GM19239 (cell line): ENCODE results near the gene WDR5B.
"Not testable (repeated sequence)": the region's sequence is repeated elsewhere in the genome, so short reads cannot be mapped to it uniquely, and the experiment has no call there.

Experiments used
- DNase-seq: peaks from one replicate; pipeline ENCODE4 v3.0.0; 2011; ENCODE audit warnings: low spot score; ENCODE audit not compliant: insufficient read length
- FAIRE-seq: peaks from 2 replicates; lab custom pipeline; 2011; peaks lifted over from hg19 to GRCh38; lab: Jason Lieb, UNC

The WDR5B gene

DNA sequence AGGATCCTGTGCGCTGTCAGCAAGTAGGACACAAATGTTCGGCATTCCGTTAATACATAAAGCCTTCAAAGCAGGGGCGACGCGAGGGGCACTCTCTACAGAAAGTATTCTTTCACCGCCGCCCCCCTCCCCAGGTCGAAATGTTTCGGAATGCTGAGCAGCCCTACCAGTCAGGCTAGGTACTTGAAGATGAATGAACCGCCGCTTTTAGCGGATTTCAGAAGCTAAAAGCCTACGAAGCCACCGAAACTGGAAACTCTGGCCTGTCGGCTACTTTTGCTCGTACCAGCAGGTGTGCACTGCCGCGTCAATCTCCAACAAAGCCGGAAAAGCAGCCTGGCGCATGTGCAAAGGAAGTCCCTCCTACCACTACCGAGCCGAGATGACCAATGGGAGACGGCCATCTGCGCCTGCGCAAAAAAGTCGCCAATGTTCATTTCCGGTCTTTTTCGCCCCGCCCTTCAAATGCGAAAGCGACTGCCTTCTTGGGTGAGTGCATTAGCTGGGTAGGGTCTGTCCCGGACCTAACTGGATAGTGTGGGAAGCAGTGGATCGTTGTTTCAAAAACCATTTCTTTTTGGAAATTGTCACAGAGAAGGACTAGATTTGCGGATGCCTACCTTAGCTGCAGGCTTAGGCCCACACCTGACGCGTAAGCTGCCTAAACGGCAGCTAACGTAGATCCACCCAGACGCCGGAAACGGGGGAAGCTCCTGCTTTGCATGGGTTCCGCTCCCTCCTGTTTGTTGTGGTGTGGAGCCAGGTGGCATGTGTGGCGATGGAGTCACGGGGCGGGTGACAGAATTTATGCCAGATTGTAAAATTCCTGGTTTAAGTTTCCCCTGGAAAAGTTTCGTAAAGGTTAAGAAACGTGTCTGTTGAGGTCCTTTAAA, at the start of gene WDR5B:
Gene WDR5B, minus strand, starts transcription at position 301 of the 893 bp plus-strand sequence. CDS start 534 bp downstream, outside the sequence.
- FAIRE-seq (peak; percentile 100), DNase-seq (peak; percentile 75)

- FAIRE-seq, result no peak
Measured at GRCh38 chr3:122464659-122465058, 48.8 kb upstream of the WDR5B start.

DNA sequence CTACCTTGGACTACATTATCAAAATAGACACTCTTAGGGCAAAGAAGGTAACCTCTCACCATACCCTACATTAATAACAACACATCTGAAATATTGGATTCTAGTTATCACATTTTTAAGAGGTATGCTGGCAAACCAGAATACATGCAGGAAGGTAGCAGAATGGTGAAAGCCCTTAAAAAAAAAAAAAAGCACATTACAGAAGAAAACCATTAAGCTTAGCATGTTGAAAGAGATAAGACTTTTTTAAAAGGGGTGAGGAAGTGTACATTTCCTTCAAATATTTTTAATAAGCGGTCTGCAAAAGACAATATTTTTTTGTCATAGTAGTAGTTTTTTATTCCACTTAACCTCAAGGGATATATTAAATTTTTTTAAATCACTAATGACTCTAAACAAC, 46.5 kb upstream of the WDR5B start:
- no peak for FAIRE-seq

More at GRCh38 chr3:122464659-122465058, 48.8 kb upstream of the WDR5B start:
- DNase-seq, result no peak

GRCh38 chr3:122461806-122462205, 45.9 kb upstream of the WDR5B start:
- peak; percentile 14 for FAIRE-seq
- DNase-seq, result no peak

More for the DNA sequence above, 46.5 kb upstream of the WDR5B start:
- no peak for DNase-seq

DNA sequence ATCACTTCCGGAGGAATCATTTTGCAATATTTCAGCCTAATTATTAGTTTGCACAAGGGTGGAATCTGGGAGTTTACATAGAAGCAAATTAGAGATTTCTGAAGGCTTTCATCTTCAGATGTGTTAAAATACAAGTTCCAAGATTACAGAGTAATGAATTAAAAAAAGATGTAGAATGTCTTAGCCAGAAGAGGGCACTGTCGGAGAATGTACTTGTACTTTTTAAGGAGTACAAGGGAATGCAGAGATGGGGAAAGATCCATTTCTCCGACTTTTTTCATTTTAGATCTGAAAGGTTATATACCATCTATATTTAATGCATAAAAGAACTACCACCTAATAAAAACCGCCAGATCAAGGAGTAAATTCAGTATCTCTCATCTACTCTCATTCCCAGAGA, 43.1 kb upstream of the WDR5B start:
- DNase-seq, result no peak

DNA sequence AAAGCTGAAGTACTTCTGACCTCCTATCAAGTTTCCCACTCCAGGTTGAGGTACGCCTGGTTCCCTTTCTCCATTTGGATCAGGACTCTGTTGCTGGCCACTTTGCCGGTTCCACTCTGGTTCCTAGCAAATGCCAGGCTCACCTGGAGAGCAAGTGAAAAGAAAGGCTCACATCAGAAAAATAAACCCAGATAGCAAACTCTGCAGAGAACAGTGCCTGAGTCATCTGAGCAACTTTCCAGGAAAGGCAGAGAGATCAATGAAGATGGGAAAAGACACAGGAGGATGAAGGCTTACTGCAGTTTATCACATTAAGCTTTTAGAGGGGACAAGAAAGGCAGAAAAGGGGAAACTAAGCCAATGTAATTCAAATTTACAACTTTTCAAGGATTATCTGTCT, 41.8 kb upstream of the WDR5B start:
- DNase-seq, result no peak
- no peak for FAIRE-seq

More for the DNA sequence above, 43.1 kb upstream of the WDR5B start:
- FAIRE-seq, result peak; percentile 84

- DNase-seq (no peak), FAIRE-seq (peak; percentile 61)
Measured at GRCh38 chr3:122456074-122456473, 40.2 kb upstream of the WDR5B start.

DNA sequence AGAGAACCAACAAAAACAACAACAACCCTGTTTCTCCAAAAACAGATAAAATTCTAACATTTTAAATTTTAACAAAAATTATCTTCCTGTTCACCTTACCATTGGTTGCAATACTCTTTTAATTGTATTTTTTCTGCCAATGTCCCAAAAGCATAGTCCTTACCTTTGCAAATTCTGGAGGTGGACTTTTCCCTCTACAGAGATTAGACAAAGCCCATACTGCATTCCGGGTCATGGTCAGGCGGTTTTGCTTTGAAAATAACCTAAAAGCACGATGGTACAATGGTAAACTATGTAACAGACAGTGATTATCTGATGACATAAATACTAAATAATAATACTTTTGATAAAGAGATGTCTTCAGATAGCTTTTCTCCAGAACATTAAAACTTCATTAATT, 35.5 kb upstream of the WDR5B start:
- no peak for FAIRE-seq
- DNase-seq, result no peak

DNA sequence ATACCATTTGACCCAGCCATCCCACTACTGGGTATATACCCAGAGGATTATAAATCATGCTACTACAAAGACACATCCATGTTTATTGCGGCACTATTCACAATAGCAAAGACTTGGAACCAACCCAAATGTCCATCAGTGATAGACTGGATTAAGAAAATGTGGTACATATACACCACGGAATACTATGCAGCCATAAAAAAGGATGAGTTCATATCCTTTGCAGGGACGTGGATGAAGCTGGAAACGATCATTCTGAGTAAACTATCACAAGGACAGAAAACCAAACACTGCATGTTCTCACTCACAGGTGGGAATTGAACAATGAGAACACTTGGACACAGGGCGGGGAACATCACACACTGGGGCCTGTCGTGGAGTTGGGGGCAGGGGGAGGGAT, 32.4 kb upstream of the WDR5B start:
- not testable (repeated sequence) for FAIRE-seq, DNase-seq

GRCh38 chr3:122444491-122444887, 28.6 kb upstream of the WDR5B start:
- not testable (repeated sequence) for DNase-seq, FAIRE-seq

DNA sequence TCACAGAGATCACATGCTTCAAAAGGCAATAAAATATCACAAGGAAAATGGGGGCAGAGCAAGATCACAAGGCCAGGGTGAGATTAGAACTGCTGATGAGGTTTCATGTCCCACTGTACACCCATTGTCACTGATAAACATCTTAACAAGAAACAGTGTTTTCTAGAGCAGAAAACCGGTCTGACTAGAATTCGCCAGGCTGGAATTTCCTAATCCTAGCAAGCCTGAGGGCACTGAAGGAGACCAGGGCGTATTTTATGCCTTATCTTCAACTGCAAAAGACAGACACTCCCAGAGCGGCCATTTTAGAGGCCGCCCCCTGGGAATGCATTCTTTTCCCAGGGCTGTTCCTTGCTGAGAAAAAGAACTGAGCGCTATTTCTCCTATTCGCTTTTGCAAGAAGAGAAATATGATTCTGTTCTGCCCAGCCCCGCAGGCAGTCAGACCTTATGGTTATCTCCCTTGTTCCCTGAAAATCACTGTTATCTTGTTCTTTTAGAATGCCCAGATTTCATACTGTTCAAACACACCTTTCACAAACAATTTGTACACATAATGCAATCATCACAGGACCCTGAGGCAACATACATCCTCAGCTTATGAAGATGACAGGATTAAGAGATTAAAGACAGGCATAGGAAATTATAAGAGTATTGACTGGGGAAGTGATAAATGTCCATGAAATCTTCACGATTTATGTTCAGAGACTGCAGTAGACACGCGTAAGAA, 28.1 kb upstream of the WDR5B start:
- FAIRE-seq, DNase-seq: not testable (repeated sequence)

DNA sequence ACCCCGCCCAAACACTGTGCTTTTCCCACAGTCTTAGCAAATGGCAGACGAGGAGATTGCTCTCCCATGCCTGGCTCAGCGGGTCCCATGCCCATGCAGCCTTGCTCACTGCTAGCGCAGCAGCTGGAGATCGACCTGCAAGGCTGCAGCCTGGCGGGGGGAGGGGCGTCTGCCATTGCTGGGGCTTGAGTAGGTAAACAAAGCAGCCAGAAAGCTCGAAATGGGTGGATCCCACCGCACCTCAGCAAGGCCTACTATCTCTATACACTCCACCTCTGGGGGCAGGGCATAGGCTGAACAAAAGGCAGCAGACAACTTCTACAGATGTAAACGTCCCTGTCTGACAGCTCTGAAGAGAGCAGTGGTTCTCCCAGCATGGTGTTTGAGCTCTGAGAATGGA, 27.2 kb upstream of the WDR5B start:
- no peak for DNase-seq
- FAIRE-seq, result no peak

- no peak for DNase-seq
- no peak for FAIRE-seq
Measured at GRCh38 chr3:122435950-122436349, 20.1 kb upstream of the WDR5B start.

DNA sequence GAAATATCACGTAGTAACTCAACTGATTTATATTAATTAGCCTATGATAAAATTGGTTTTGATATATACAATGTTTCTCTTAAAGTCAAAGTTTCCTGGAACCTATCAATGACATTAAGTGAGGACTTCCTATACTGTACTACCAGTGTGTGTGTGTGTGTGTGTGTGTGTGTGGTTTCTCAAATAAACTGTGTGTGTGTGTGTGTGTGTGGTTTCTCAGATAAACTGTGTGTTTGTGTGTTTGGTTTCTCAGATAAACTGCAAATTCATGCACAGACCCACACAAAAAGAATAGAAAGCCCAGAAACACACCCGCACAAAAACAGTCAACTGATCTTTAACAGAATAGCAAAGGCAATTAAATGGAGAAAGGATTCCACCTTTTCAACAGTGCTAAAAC, 14.5 kb upstream of the WDR5B start:
- FAIRE-seq (no peak), DNase-seq (no peak)

GRCh38 chr3:122427857-122428471, 12.1 kb upstream of the WDR5B start:
- peak; percentile 35 for FAIRE-seq
- no peak for DNase-seq

- FAIRE-seq (no peak), DNase-seq (no peak)
Measured at GRCh38 chr3:122421836-122422235, 6.0 kb upstream of the WDR5B start.

- DNase-seq, result no peak
- no peak for FAIRE-seq
Measured at GRCh38 chr3:122421101-122421500, 5.2 kb upstream of the WDR5B start.

DNA sequence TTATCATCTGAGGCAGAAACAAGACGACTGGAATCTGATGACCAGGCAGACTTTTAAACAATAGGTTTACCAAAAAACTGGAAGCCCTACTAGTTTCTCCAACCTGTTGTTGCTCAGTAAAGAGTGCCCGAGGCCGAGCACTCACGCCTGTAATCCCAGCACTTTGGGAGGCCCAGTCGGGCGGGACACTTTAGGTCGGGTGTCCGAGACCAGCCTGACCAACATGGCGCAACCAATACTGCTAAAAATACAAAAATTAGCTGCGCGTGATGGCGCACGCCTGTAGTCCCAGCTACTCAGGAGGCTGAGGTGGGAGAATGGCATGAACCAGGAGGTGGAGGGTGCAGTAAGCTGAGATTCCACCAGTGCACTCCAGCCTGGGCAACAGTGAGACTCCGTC, 1.1 kb upstream of the WDR5B start:
- FAIRE-seq (no peak), DNase-seq (no peak)

GRCh38 chr3:122415104-122415744, 638 bp downstream of the WDR5B start:
- FAIRE-seq (no peak), DNase-seq (peak; percentile 53)

GRCh38 chr3:122414391-122414790, 1.5 kb downstream of the WDR5B start:
- FAIRE-seq, result no peak
- no peak for DNase-seq
